Measurements from ENCODE around the gene CIAO2A.
"Not testable (repeated sequence)": the region's sequence is repeated elsewhere in the genome, so short reads cannot be mapped to it uniquely, and the experiment has no call there.

The CIAO2A gene

GRCh38 chr15:64068133-64068532, 25.5 kb downstream of the CIAO2A start:
- Histone ChIP-seq H3K9me3 (ENCODE audit: control insufficient read depth in 1 of 2, low read length in 2 of 2) (no peaks in the 10 kb centered on the region), H3K27me3 (ENCODE audit: low read depth, low read length) (no peaks in the 10 kb centered on the region), H3K27ac (ENCODE audit: low read length) (no peak overlapping the region), H3K36me3 (ENCODE audit: control insufficient read depth in 1 of 2, insufficient read depth in 2 of 2, low read length in 2 of 2) (peaks cover 6 to 16% of the 10 kb centered on the region in 2 donors), H3K4me3 (ENCODE audit: low read depth in 1 of 2, low read length in 2 of 2) (no peak overlapping the region), H3K4me1 (ENCODE audit: control insufficient read depth in 1 of 2, insufficient read depth in 2 of 2, low read length in 2 of 2) (peaks cover 0 to 16% of the 10 kb centered on the region in 2 donors)

- H3K27ac ChIP-seq (ENCODE audit: low read length): no peak overlapping the region
- no peaks in the 10 kb centered on the region for H3K9me3 ChIP-seq (ENCODE audit: control insufficient read depth in 1 of 2, low read length in 2 of 2)
- peaks cover 6 to 16% of the 10 kb centered on the region in 2 donors for H3K36me3 ChIP-seq (ENCODE audit: control insufficient read depth in 1 of 2, insufficient read depth in 2 of 2, low read length in 2 of 2)
- H3K4me3 ChIP-seq (ENCODE audit: low read depth in 1 of 2, low read length in 2 of 2): no peak overlapping the region
- no peaks in the 10 kb centered on the region for H3K27me3 ChIP-seq (ENCODE audit: low read depth, low read length)
- H3K4me1 ChIP-seq (ENCODE audit: control insufficient read depth in 1 of 2, insufficient read depth in 2 of 2, low read length in 2 of 2): peaks cover 0 to 16% of the 10 kb centered on the region in 2 donors
Observed at GRCh38 chr15:64067564-64068030, 26.0 kb downstream of the CIAO2A start.

GRCh38 chr15:64066451-64066850, 27.2 kb downstream of the CIAO2A start:
- no peak overlapping the region for H3K27ac ChIP-seq (ENCODE audit: low read length)
- no peaks in the 10 kb centered on the region for H3K9me3 ChIP-seq (ENCODE audit: control insufficient read depth in 1 of 2, low read length in 2 of 2)
- H3K27me3 ChIP-seq (ENCODE audit: low read depth, low read length): no peaks in the 10 kb centered on the region
- no peak overlapping the region for H3K4me3 ChIP-seq (ENCODE audit: low read depth in 1 of 2, low read length in 2 of 2)
- peaks cover 0 to 6% of the 10 kb centered on the region in 2 donors for H3K36me3 ChIP-seq (ENCODE audit: control insufficient read depth in 1 of 2, insufficient read depth in 2 of 2, low read length in 2 of 2)
- H3K4me1 ChIP-seq (ENCODE audit: control insufficient read depth in 1 of 2, insufficient read depth in 2 of 2, low read length in 2 of 2): peaks cover 0 to 11% of the 10 kb centered on the region in 2 donors

GRCh38 chr15:64060716-64061115, 32.9 kb downstream of the CIAO2A start:
- Histone ChIP-seq H3K36me3 (ENCODE audit: control insufficient read depth in 1 of 2, insufficient read depth in 2 of 2, low read length in 2 of 2) (no peaks in the 10 kb centered on the region), H3K9me3 (ENCODE audit: control insufficient read depth in 1 of 2, low read length in 2 of 2) (no peaks in the 10 kb centered on the region), H3K4me3 (ENCODE audit: low read depth in 1 of 2, low read length in 2 of 2) (no peak overlapping the region), H3K4me1 (ENCODE audit: control insufficient read depth in 1 of 2, insufficient read depth in 2 of 2, low read length in 2 of 2) (no peaks in the 10 kb centered on the region), H3K27me3 (ENCODE audit: low read depth, low read length) (no peaks in the 10 kb centered on the region), H3K27ac (ENCODE audit: low read length) (no peak overlapping the region)

GRCh38 chr15:64059104-64059503, 34.5 kb downstream of the CIAO2A start:
- not testable (repeated sequence) for H3K36me3 ChIP-seq (ENCODE audit: control insufficient read depth in 1 of 2, insufficient read depth in 2 of 2, low read length in 2 of 2); H3K9me3 ChIP-seq (ENCODE audit: control insufficient read depth in 1 of 2, low read length in 2 of 2); H3K27ac ChIP-seq (ENCODE audit: low read length); H3K4me3 ChIP-seq (ENCODE audit: low read depth in 1 of 2, low read length in 2 of 2); H3K4me1 ChIP-seq (ENCODE audit: control insufficient read depth in 1 of 2, insufficient read depth in 2 of 2, low read length in 2 of 2); H3K27me3 ChIP-seq (ENCODE audit: low read depth, low read length)

GRCh38 chr15:64058279-64058678, 35.4 kb downstream of the CIAO2A start:
- H3K9me3 ChIP-seq (ENCODE audit: control insufficient read depth in 1 of 2, low read length in 2 of 2): no peaks in the 10 kb centered on the region

GRCh38 chr15:64053674-64054073, 40.0 kb downstream of the CIAO2A start:
- not testable (repeated sequence) for H3K27me3 ChIP-seq (ENCODE audit: low read depth, low read length); H3K36me3 ChIP-seq (ENCODE audit: control insufficient read depth in 1 of 2, insufficient read depth in 2 of 2, low read length in 2 of 2); H3K4me1 ChIP-seq (ENCODE audit: control insufficient read depth in 1 of 2, insufficient read depth in 2 of 2, low read length in 2 of 2); H3K27ac ChIP-seq (ENCODE audit: low read length); H3K4me3 ChIP-seq (ENCODE audit: low read depth in 1 of 2, low read length in 2 of 2); H3K9me3 ChIP-seq (ENCODE audit: control insufficient read depth in 1 of 2, low read length in 2 of 2)

More at GRCh38 chr15:64058279-64058678, 35.4 kb downstream of the CIAO2A start:
- H3K4me3 ChIP-seq (ENCODE audit: low read depth in 1 of 2, low read length in 2 of 2): no peak overlapping the region
- no peak overlapping the region for H3K27ac ChIP-seq (ENCODE audit: low read length)
- no peaks in the 10 kb centered on the region for H3K4me1 ChIP-seq (ENCODE audit: control insufficient read depth in 1 of 2, insufficient read depth in 2 of 2, low read length in 2 of 2)
- no peaks in the 10 kb centered on the region for H3K27me3 ChIP-seq (ENCODE audit: low read depth, low read length)
- H3K36me3 ChIP-seq (ENCODE audit: control insufficient read depth in 1 of 2, insufficient read depth in 2 of 2, low read length in 2 of 2): no peaks in the 10 kb centered on the region

GRCh38 chr15:64052925-64053491, 40.6 kb downstream of the CIAO2A start:
- Histone ChIP-seq H3K4me3 (ENCODE audit: low read depth in 1 of 2, low read length in 2 of 2) (no peak overlapping the region), H3K9me3 (ENCODE audit: control insufficient read depth in 1 of 2, low read length in 2 of 2) (no peaks in the 10 kb centered on the region), H3K27me3 (ENCODE audit: low read depth, low read length) (peaks cover 4% of the 10 kb centered on the region), H3K27ac (ENCODE audit: low read length) (no peak overlapping the region), H3K36me3 (ENCODE audit: control insufficient read depth in 1 of 2, insufficient read depth in 2 of 2, low read length in 2 of 2) (no peaks in the 10 kb centered on the region), H3K4me1 (ENCODE audit: control insufficient read depth in 1 of 2, insufficient read depth in 2 of 2, low read length in 2 of 2) (peaks cover 0 to 8% of the 10 kb centered on the region in 2 donors)

GRCh38 chr15:64051407-64052259, 42.0 kb downstream of the CIAO2A start:
- Histone ChIP-seq H3K36me3 (ENCODE audit: control insufficient read depth in 1 of 2, insufficient read depth in 2 of 2, low read length in 2 of 2) (no peaks in the 10 kb centered on the region), H3K4me1 (ENCODE audit: control insufficient read depth in 1 of 2, insufficient read depth in 2 of 2, low read length in 2 of 2) (peaks cover 0 to 14% of the 10 kb centered on the region in 2 donors), H3K4me3 (ENCODE audit: low read depth in 1 of 2, low read length in 2 of 2) (no peak overlapping the region), H3K27ac (ENCODE audit: low read length) (no peak overlapping the region), H3K27me3 (ENCODE audit: low read depth, low read length) (peaks cover 4% of the 10 kb centered on the region), H3K9me3 (ENCODE audit: control insufficient read depth in 1 of 2, low read length in 2 of 2) (no peaks in the 10 kb centered on the region)

GRCh38 chr15:64051093-64051402, 42.6 kb downstream of the CIAO2A start:
- no peak overlapping the region for H3K27ac ChIP-seq (ENCODE audit: low read length)
- peaks cover 0 to 15% of the 10 kb centered on the region in 2 donors for H3K4me1 ChIP-seq (ENCODE audit: control insufficient read depth in 1 of 2, insufficient read depth in 2 of 2, low read length in 2 of 2)
- H3K4me3 ChIP-seq (ENCODE audit: low read depth in 1 of 2, low read length in 2 of 2): no peak overlapping the region
- no peaks in the 10 kb centered on the region for H3K9me3 ChIP-seq (ENCODE audit: control insufficient read depth in 1 of 2, low read length in 2 of 2)
- peaks cover 4% of the 10 kb centered on the region for H3K27me3 ChIP-seq (ENCODE audit: low read depth, low read length)
- H3K36me3 ChIP-seq (ENCODE audit: control insufficient read depth in 1 of 2, insufficient read depth in 2 of 2, low read length in 2 of 2): no peaks in the 10 kb centered on the region

- Histone ChIP-seq H3K9me3 (ENCODE audit: control insufficient read depth in 1 of 2, low read length in 2 of 2) (no peaks in the 10 kb centered on the region), H3K27me3 (ENCODE audit: low read depth, low read length) (peaks cover 4% of the 10 kb centered on the region), H3K27ac (ENCODE audit: low read length) (no peak overlapping the region), H3K36me3 (ENCODE audit: control insufficient read depth in 1 of 2, insufficient read depth in 2 of 2, low read length in 2 of 2) (no peaks in the 10 kb centered on the region), H3K4me3 (ENCODE audit: low read depth in 1 of 2, low read length in 2 of 2) (no peak overlapping the region), H3K4me1 (ENCODE audit: control insufficient read depth in 1 of 2, insufficient read depth in 2 of 2, low read length in 2 of 2) (peaks cover 0 to 18% of the 10 kb centered on the region in 2 donors)
Observed at GRCh38 chr15:64050281-64051092, 43.2 kb downstream of the CIAO2A start.
